ENCODE measurements around the gene DXO. TPM values are rescaled to one million over a fixed set of nuclear protein-coding genes. Genes with fewer than 3 reads are reported as not detected.
"Not testable (repeated sequence)": the region's sequence is repeated elsewhere in the genome, so short reads cannot be mapped to it uniquely, and the experiment has no call there.

Gene DXO
- total RNA-seq, 1 experiment from 2014 or later = 23.7 TPM

- H3K9me3 Mint-ChIP-seq (ENCODE audit: unreplicated experiment) = no peaks in the 10 kb centered on the region
- no peaks in the 10 kb centered on the region for H3K36me3 ChIP-seq (ENCODE audit: control insufficient read depth, insufficient read depth, low read length)
- no peaks in the 10 kb centered on the region for H3K4me1 Mint-ChIP-seq (ENCODE audit: low read depth, unreplicated experiment)
- no peaks in the 10 kb centered on the region for H3K27me3 ChIP-seq (replicated peaks; ENCODE audit: control insufficient read depth, insufficient read depth, low read length)
- no peak overlapping the region for H3K4me3 ChIP-seq (ENCODE audit: low read depth, low read length)
- DNase-seq = no peak
- no peak overlapping the region for H3K27ac Mint-ChIP-seq (ENCODE audit: unreplicated experiment)
- ChIA-PET CTCF (no interaction called here), POLR2A (no interaction called here)
- intact Hi-C loops (cut with micrococcal nuclease; ENCODE audit: unreplicated experiment) = no loop called here
- no TSS peak for BruUV-seq (replicated peaks)
- H3K27me3 Mint-ChIP-seq (ENCODE audit: insufficient read depth, unreplicated experiment) = no peaks in the 10 kb centered on the region
- no peaks in the 10 kb centered on the region for H3K36me3 Mint-ChIP-seq (ENCODE audit: insufficient read depth, unreplicated experiment)
- TF ChIP-seq CTCF (IDR thresholded peaks at IDR 0.05; ENCODE audit: insufficient read depth in 1 of 2, low read depth in 1 of 2, low read length in 1 of 2, severe bottlenecking in 1 of 2, unreplicated experiment in 1 of 2) = no peak
- no peaks in the 10 kb centered on the region for H3K9me3 ChIP-seq
- H3K4me1 ChIP-seq = no peaks in the 10 kb centered on the region
- no peak overlapping the region for H3K4me3 Mint-ChIP-seq (ENCODE audit: unreplicated experiment)
Observed at GRCh38 chr6:31933537-31933936, 38.4 kb downstream of the DXO start.

- POLR2A ChIA-PET; H3K27ac Mint-ChIP-seq (ENCODE audit: unreplicated experiment); H3K4me1 Mint-ChIP-seq (ENCODE audit: low read depth, unreplicated experiment); H3K4me3 Mint-ChIP-seq (ENCODE audit: unreplicated experiment); CTCF ChIA-PET; H3K4me1 ChIP-seq; H3K9me3 ChIP-seq; H3K9me3 Mint-ChIP-seq (ENCODE audit: unreplicated experiment); BruUV-seq (replicated peaks); H3K4me3 ChIP-seq (ENCODE audit: low read depth, low read length); H3K27me3 Mint-ChIP-seq (ENCODE audit: insufficient read depth, unreplicated experiment); DNase-seq; intact Hi-C loops (cut with micrococcal nuclease; ENCODE audit: unreplicated experiment); H3K36me3 Mint-ChIP-seq (ENCODE audit: insufficient read depth, unreplicated experiment); H3K36me3 ChIP-seq (ENCODE audit: control insufficient read depth, insufficient read depth, low read length); H3K27me3 ChIP-seq (replicated peaks; ENCODE audit: control insufficient read depth, insufficient read depth, low read length): not testable (repeated sequence)
Observed at GRCh38 chr6:31932137-31932536, 39.8 kb downstream of the DXO start.

GRCh38 chr6:31930962-31931361 lies 41.0 kb downstream of the DXO start:
- no peak overlapping the region for H3K27ac Mint-ChIP-seq (ENCODE audit: unreplicated experiment)
- H3K9me3 Mint-ChIP-seq (ENCODE audit: unreplicated experiment) = no peaks in the 10 kb centered on the region
- POLR2A ChIA-PET = no interaction called here

More at GRCh38 chr6:31930962-31931361, 41.0 kb downstream of the DXO start:
- H3K4me3 Mint-ChIP-seq (ENCODE audit: unreplicated experiment) = no peak overlapping the region
- CTCF ChIA-PET = no interaction called here
- Histone ChIP-seq H3K9me3 (no peaks in the 10 kb centered on the region), H3K27me3 (replicated peaks; ENCODE audit: control insufficient read depth, insufficient read depth, low read length) (no peaks in the 10 kb centered on the region), H3K4me1 (peaks cover 3% of the 10 kb centered on the region; the same call in 1 of the 2 replicates), H3K4me3 (ENCODE audit: low read depth, low read length) (no peak overlapping the region), H3K36me3 (ENCODE audit: control insufficient read depth, insufficient read depth, low read length) (no peaks in the 10 kb centered on the region)
- TF ChIP-seq CTCF (IDR thresholded peaks at IDR 0.05; ENCODE audit: insufficient read depth in 1 of 2, low read depth in 1 of 2, low read length in 1 of 2, severe bottlenecking in 1 of 2, unreplicated experiment in 1 of 2) = no peak
- BruUV-seq (replicated peaks) = no TSS peak
- H3K27me3 Mint-ChIP-seq (ENCODE audit: insufficient read depth, unreplicated experiment) = no peaks in the 10 kb centered on the region
- no peak for DNase-seq
- H3K36me3 Mint-ChIP-seq (ENCODE audit: insufficient read depth, unreplicated experiment) = no peaks in the 10 kb centered on the region
- no peaks in the 10 kb centered on the region for H3K4me1 Mint-ChIP-seq (ENCODE audit: low read depth, unreplicated experiment)
- intact Hi-C loops (cut with micrococcal nuclease; ENCODE audit: unreplicated experiment) = no loop called here

Measured in Caco-2 (cell line).